ENCODE results near the gene KRT72. TPM values are rescaled to one million over a fixed set of nuclear protein-coding genes. Genes with fewer than 3 reads are reported as not detected.

The KRT72 gene
- total and polyA plus RNA-seq, 4 donors = not detected

DNA sequence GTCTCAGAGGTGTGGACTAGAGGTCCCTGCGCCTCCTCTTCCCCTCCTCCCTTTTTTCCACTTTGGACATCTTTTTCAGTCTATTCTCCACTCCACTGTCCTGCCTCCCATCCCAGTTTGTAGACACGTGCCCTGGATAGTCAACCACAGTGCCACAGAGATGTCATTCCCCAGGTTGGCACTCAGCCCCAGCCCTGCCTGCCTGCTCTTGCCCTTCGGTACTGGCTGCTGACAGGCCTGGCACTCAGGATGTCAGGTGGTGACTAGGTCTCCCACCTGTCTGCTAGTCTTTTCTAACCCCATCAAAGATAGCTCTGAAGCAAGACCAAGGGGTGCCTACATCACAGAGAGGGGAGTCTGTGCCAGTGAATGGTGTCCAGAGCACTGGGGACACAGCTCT is 64.2 kb downstream of the KRT72 start:
- Histone ChIP-seq H3K27ac (ENCODE audit: low read depth in 1 of 2, low read length in 2 of 2) (no peak overlapping the region), H3K36me3 (ENCODE audit: control insufficient read depth in 4 of 4, insufficient read depth in 3 of 4, low read depth in 1 of 4, low read length in 3 of 4) (no peaks in the 10 kb centered on the region), H3K4me1 (ENCODE audit: control insufficient read depth in 4 of 4, insufficient read depth in 4 of 4, low read length in 3 of 4) (no peaks in the 10 kb centered on the region), H3K9ac (ENCODE audit: low read depth in 1 of 2, low read length in 2 of 2) (no peak overlapping the region), H3K4me3 (ENCODE audit: low read depth in 1 of 3, low read length in 3 of 3) (no peak overlapping the region), H3K9me3 (ENCODE audit: control insufficient read depth in 4 of 4, low read length in 3 of 4) (no peaks in the 10 kb centered on the region), H3K27me3 (ENCODE audit: control insufficient read depth in 4 of 4, insufficient read depth in 4 of 4, low read length in 3 of 4) (no peaks in the 10 kb centered on the region)
- 72% methylated on average over 3 of the region's 3 CpGs for WGBS
- TF ChIP-seq, protein P1, sequence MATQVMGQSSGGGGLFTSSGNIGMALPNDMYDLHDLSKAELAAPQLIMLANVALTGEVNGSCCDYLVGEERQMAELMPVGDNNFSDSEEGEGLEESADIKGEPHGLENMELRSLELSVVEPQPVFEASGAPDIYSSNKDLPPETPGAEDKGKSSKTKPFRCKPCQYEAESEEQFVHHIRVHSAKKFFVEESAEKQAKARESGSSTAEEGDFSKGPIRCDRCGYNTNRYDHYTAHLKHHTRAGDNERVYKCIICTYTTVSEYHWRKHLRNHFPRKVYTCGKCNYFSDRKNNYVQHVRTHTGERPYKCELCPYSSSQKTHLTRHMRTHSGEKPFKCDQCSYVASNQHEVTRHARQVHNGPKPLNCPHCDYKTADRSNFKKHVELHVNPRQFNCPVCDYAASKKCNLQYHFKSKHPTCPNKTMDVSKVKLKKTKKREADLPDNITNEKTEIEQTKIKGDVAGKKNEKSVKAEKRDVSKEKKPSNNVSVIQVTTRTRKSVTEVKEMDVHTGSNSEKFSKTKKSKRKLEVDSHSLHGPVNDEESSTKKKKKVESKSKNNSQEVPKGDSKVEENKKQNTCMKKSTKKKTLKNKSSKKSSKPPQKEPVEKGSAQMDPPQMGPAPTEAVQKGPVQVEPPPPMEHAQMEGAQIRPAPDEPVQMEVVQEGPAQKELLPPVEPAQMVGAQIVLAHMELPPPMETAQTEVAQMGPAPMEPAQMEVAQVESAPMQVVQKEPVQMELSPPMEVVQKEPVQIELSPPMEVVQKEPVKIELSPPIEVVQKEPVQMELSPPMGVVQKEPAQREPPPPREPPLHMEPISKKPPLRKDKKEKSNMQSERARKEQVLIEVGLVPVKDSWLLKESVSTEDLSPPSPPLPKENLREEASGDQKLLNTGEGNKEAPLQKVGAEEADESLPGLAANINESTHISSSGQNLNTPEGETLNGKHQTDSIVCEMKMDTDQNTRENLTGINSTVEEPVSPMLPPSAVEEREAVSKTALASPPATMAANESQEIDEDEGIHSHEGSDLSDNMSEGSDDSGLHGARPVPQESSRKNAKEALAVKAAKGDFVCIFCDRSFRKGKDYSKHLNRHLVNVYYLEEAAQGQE (IDR thresholded peaks at IDR 0.05) = no peak
- TF ChIP-seq RXRA (IDR thresholded peaks at IDR 0.05) (no peak), FOXA1 (IDR thresholded peaks at IDR 0.05) (no peak), YY1 (IDR thresholded peaks at IDR 0.05) (no peak), TAF1 (conservative IDR thresholded peaks at IDR 0.05) (no peak), EGR1 (IDR thresholded peaks at IDR 0.05; ENCODE audit: low read depth in 2 of 2) (no peak), NR2F2 (IDR thresholded peaks at IDR 0.05) (no peak), RAD21 (IDR thresholded peaks at IDR 0.05) (no peak), FOXA2 (IDR thresholded peaks at IDR 0.05) (no peak), GABPA (IDR thresholded peaks at IDR 0.05 in 1 of 2, conservative IDR thresholded peaks at IDR 0.05 in 1 of 2) (no peak), HNF4A (conservative IDR thresholded peaks at IDR 0.05) (no peak), JUND (IDR thresholded peaks at IDR 0.05) (no peak), HNF4G (IDR thresholded peaks at IDR 0.05) (no peak), SP1 (IDR thresholded peaks at IDR 0.05) (no peak)
- TF ChIP-seq, protein P2, sequence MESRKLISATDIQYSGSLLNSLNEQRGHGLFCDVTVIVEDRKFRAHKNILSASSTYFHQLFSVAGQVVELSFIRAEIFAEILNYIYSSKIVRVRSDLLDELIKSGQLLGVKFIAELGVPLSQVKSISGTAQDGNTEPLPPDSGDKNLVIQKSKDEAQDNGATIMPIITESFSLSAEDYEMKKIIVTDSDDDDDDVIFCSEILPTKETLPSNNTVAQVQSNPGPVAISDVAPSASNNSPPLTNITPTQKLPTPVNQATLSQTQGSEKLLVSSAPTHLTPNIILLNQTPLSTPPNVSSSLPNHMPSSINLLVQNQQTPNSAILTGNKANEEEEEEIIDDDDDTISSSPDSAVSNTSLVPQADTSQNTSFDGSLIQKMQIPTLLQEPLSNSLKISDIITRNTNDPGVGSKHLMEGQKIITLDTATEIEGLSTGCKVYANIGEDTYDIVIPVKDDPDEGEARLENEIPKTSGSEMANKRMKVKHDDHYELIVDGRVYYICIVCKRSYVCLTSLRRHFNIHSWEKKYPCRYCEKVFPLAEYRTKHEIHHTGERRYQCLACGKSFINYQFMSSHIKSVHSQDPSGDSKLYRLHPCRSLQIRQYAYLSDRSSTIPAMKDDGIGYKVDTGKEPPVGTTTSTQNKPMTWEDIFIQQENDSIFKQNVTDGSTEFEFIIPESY (IDR thresholded peaks at IDR 0.05) = no peak
- TF ChIP-seq, protein P3, sequence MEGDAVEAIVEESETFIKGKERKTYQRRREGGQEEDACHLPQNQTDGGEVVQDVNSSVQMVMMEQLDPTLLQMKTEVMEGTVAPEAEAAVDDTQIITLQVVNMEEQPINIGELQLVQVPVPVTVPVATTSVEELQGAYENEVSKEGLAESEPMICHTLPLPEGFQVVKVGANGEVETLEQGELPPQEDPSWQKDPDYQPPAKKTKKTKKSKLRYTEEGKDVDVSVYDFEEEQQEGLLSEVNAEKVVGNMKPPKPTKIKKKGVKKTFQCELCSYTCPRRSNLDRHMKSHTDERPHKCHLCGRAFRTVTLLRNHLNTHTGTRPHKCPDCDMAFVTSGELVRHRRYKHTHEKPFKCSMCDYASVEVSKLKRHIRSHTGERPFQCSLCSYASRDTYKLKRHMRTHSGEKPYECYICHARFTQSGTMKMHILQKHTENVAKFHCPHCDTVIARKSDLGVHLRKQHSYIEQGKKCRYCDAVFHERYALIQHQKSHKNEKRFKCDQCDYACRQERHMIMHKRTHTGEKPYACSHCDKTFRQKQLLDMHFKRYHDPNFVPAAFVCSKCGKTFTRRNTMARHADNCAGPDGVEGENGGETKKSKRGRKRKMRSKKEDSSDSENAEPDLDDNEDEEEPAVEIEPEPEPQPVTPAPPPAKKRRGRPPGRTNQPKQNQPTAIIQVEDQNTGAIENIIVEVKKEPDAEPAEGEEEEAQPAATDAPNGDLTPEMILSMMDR (IDR thresholded peaks at IDR 0.05; ENCODE audit: low read depth, low read length, missing input control) = no peak
- TF ChIP-seq, protein P4, sequence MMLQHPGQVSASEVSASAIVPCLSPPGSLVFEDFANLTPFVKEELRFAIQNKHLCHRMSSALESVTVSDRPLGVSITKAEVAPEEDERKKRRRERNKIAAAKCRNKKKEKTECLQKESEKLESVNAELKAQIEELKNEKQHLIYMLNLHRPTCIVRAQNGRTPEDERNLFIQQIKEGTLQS (IDR thresholded peaks at IDR 0.05) = no peak
- TF ChIP-seq, protein P5, sequence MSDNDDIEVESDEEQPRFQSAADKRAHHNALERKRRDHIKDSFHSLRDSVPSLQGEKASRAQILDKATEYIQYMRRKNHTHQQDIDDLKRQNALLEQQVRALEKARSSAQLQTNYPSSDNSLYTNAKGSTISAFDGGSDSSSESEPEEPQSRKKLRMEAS (IDR thresholded peaks at IDR 0.05) = no peak
- no peak for DNase-seq (ENCODE audit: low spot score)

Other genes with a start within 250 kb of the KRT72 start
- gene KRT85, start 234.0 kb downstream of the KRT72 start, total RNA-seq = not detected
- gene KRT85, start 234.0 kb downstream of the KRT72 start, polyA plus RNA-seq = not detected
- gene KRT84, start 215.8 kb downstream of the KRT72 start, total RNA-seq = not detected
- not detected for gene KRT84, start 215.8 kb downstream of the KRT72 start, polyA plus RNA-seq
- gene KRT82, start 195.1 kb downstream of the KRT72 start, total RNA-seq = not detected
- gene KRT82, start 195.1 kb downstream of the KRT72 start, polyA plus RNA-seq = not detected
- gene KRT75, start 167.1 kb downstream of the KRT72 start, total RNA-seq = not detected
- gene KRT75, start 167.1 kb downstream of the KRT72 start, polyA plus RNA-seq = not detected
- gene KRT6B, start 149.3 kb downstream of the KRT72 start, total RNA-seq = under 1 TPM in 1 of 2 donors, not detected in 1; 0.23 TPM
- gene KRT6B, start 149.3 kb downstream of the KRT72 start, polyA plus RNA-seq = not detected
- under 1 TPM in 1 of 2 donors, not detected in 1; 0.61 TPM for gene KRT6C, start 127.7 kb downstream of the KRT72 start, total RNA-seq
- not detected for gene KRT6C, start 127.7 kb downstream of the KRT72 start, polyA plus RNA-seq
- gene KRT6A, start 108.2 kb downstream of the KRT72 start, total RNA-seq = under 1 TPM in 1 of 2 donors, not detected in 1; 0.05 TPM
- gene KRT6A, start 108.2 kb downstream of the KRT72 start, polyA plus RNA-seq = under 1 TPM in 1 of 2 donors, not detected in 1; 0.02 TPM
- gene KRT5, start 81.1 kb downstream of the KRT72 start, total RNA-seq = not detected
- under 1 TPM in 1 of 2 donors, not detected in 1; 0.08 TPM for gene KRT5, start 81.1 kb downstream of the KRT72 start, polyA plus RNA-seq
- not detected for gene KRT71, start 48.3 kb downstream of the KRT72 start, total RNA-seq
- gene KRT71, start 48.3 kb downstream of the KRT72 start, polyA plus RNA-seq = not detected
- gene KRT74, start 27.6 kb downstream of the KRT72 start, total RNA-seq = not detected
- not detected for gene KRT74, start 27.6 kb downstream of the KRT72 start, polyA plus RNA-seq
- not detected for gene KRT73, start 17.1 kb upstream of the KRT72 start, total RNA-seq
- gene KRT73, start 17.1 kb upstream of the KRT72 start, polyA plus RNA-seq = not detected
- not detected for gene KRT2, start 50.7 kb upstream of the KRT72 start, total RNA-seq
- not detected for gene KRT2, start 50.7 kb upstream of the KRT72 start, polyA plus RNA-seq
- 1 to 10 TPM in 1 of 2 donors, not detected in 1; 2.7 TPM for gene KRT1, start 78.9 kb upstream of the KRT72 start, total RNA-seq
- under 1 TPM in 1 of 2 donors, not detected in 1; 0.14 TPM for gene KRT1, start 78.9 kb upstream of the KRT72 start, polyA plus RNA-seq
- gene KRT77, start 102.1 kb upstream of the KRT72 start, total RNA-seq = not detected
- gene KRT77, start 102.1 kb upstream of the KRT72 start, polyA plus RNA-seq = not detected
- gene KRT76, start 175.9 kb upstream of the KRT72 start, total RNA-seq = not detected
- not detected for gene KRT76, start 175.9 kb upstream of the KRT72 start, polyA plus RNA-seq
- gene KRT3, start 194.7 kb upstream of the KRT72 start, total RNA-seq = not detected
- gene KRT3, start 194.7 kb upstream of the KRT72 start, polyA plus RNA-seq = not detected
- gene KRT4, start 212.7 kb upstream of the KRT72 start, total RNA-seq = under 1 TPM in 1 of 2 donors, not detected in 1; 0.05 TPM
- under 1 TPM in 1 of 2 donors, not detected in 1; 0.23 TPM for gene KRT4, start 212.7 kb upstream of the KRT72 start, polyA plus RNA-seq
- not detected for gene KRT79, start 232.8 kb upstream of the KRT72 start, total RNA-seq
- not detected for gene KRT79, start 232.8 kb upstream of the KRT72 start, polyA plus RNA-seq
- not detected for gene KRT78, start 247.5 kb upstream of the KRT72 start, total RNA-seq
- gene KRT78, start 247.5 kb upstream of the KRT72 start, polyA plus RNA-seq = under 1 TPM in 1 of 2 donors, not detected in 1; 0.06 TPM

All from liver (tissue), 9 donors.